Measurements from ENCODE around the gene UBP1.

Gene UBP1

GRCh38 chr3:33438881-33439545 lies 1.2 kb downstream of the UBP1 start:
- TF ChIP-seq, protein P1, sequence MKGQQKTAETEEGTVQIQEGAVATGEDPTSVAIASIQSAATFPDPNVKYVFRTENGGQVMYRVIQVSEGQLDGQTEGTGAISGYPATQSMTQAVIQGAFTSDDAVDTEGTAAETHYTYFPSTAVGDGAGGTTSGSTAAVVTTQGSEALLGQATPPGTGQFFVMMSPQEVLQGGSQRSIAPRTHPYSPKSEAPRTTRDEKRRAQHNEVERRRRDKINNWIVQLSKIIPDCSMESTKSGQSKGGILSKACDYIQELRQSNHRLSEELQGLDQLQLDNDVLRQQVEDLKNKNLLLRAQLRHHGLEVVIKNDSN (IDR thresholded peaks at IDR 0.05), result no peak
- TF ChIP-seq, protein P2, sequence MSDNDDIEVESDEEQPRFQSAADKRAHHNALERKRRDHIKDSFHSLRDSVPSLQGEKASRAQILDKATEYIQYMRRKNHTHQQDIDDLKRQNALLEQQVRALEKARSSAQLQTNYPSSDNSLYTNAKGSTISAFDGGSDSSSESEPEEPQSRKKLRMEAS (IDR thresholded peaks at IDR 0.05), result no peak
- TF ChIP-seq RAD21 (IDR thresholded peaks at IDR 0.05; ENCODE audit: low read depth) (no peak), EGR1 (IDR thresholded peaks at IDR 0.05) (no peak), TCF12 (IDR thresholded peaks at IDR 0.05; ENCODE audit: low read depth) (no peak), ZBTB7A (IDR thresholded peaks at IDR 0.05; ENCODE audit: low read depth) (no peak), YY1 (IDR thresholded peaks at IDR 0.05; ENCODE audit: low read depth) (no peak), FOXM1 (IDR thresholded peaks at IDR 0.05; ENCODE audit: borderline replicate concordance, low read depth) (no peak), CEBPB (IDR thresholded peaks at IDR 0.05) (no peak)
- TF ChIP-seq, protein P3, sequence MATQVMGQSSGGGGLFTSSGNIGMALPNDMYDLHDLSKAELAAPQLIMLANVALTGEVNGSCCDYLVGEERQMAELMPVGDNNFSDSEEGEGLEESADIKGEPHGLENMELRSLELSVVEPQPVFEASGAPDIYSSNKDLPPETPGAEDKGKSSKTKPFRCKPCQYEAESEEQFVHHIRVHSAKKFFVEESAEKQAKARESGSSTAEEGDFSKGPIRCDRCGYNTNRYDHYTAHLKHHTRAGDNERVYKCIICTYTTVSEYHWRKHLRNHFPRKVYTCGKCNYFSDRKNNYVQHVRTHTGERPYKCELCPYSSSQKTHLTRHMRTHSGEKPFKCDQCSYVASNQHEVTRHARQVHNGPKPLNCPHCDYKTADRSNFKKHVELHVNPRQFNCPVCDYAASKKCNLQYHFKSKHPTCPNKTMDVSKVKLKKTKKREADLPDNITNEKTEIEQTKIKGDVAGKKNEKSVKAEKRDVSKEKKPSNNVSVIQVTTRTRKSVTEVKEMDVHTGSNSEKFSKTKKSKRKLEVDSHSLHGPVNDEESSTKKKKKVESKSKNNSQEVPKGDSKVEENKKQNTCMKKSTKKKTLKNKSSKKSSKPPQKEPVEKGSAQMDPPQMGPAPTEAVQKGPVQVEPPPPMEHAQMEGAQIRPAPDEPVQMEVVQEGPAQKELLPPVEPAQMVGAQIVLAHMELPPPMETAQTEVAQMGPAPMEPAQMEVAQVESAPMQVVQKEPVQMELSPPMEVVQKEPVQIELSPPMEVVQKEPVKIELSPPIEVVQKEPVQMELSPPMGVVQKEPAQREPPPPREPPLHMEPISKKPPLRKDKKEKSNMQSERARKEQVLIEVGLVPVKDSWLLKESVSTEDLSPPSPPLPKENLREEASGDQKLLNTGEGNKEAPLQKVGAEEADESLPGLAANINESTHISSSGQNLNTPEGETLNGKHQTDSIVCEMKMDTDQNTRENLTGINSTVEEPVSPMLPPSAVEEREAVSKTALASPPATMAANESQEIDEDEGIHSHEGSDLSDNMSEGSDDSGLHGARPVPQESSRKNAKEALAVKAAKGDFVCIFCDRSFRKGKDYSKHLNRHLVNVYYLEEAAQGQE (IDR thresholded peaks at IDR 0.05; ENCODE audit: low read depth), result no peak

DNA sequence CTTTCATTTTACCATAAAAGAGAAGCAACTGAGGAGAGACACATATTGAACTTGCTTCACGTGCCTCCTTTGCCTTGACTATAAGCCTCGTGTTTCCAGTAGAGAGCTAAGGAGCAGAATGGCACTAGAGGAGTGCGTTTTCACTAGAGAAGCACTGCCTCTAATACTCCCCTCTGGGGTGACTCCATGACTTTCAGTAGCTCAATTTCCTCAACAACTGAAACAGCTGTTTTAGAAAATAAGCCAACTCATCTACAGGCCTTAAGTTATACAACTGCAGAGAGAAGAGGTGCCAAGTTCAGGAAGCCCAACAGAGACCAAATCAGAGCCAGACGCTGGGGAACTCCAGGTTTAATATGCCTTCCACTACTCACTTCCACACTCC lies 1.9 kb downstream of the UBP1 start:
- TF ChIP-seq TAF1 (IDR thresholded peaks at IDR 0.05; ENCODE audit: low read depth) (no peak), FOXM1 (IDR thresholded peaks at IDR 0.05; ENCODE audit: borderline replicate concordance, low read depth) (no peak), RAD21 (IDR thresholded peaks at IDR 0.05; ENCODE audit: low read depth) (no peak), YY1 (IDR thresholded peaks at IDR 0.05; ENCODE audit: low read depth) (no peak), ZBTB7A (IDR thresholded peaks at IDR 0.05; ENCODE audit: low read depth) (no peak), CREB1 (IDR thresholded peaks at IDR 0.05; ENCODE audit: low read depth) (no peak), NFIC (IDR thresholded peaks at IDR 0.05) (no peak), TCF12 (IDR thresholded peaks at IDR 0.05; ENCODE audit: low read depth) (no peak), CEBPB (IDR thresholded peaks at IDR 0.05) (no peak), EGR1 (IDR thresholded peaks at IDR 0.05) (no peak), TEAD4 (IDR thresholded peaks at IDR 0.05) (no peak), EP300 (IDR thresholded peaks at IDR 0.05; ENCODE audit: borderline replicate concordance) (no peak)
- TF ChIP-seq, protein P1 (IDR thresholded peaks at IDR 0.05), result no peak
- TF ChIP-seq, protein P3 (IDR thresholded peaks at IDR 0.05; ENCODE audit: low read depth), result no peak
- TF ChIP-seq, protein P2 (IDR thresholded peaks at IDR 0.05), result no peak

- TF ChIP-seq TEAD4 (IDR thresholded peaks at IDR 0.05) (no peak), YY1 (IDR thresholded peaks at IDR 0.05; ENCODE audit: low read depth) (no peak), EGR1 (IDR thresholded peaks at IDR 0.05) (no peak), RAD21 (IDR thresholded peaks at IDR 0.05; ENCODE audit: low read depth) (no peak), NFIC (IDR thresholded peaks at IDR 0.05) (no peak), ZBTB7A (IDR thresholded peaks at IDR 0.05; ENCODE audit: low read depth) (no peak), CEBPB (IDR thresholded peaks at IDR 0.05) (no peak), FOXM1 (IDR thresholded peaks at IDR 0.05; ENCODE audit: borderline replicate concordance, low read depth) (no peak), TAF1 (IDR thresholded peaks at IDR 0.05; ENCODE audit: low read depth) (no peak), EP300 (IDR thresholded peaks at IDR 0.05; ENCODE audit: borderline replicate concordance) (no peak), CREB1 (IDR thresholded peaks at IDR 0.05; ENCODE audit: low read depth) (no peak)
- TF ChIP-seq, protein P3 (IDR thresholded peaks at IDR 0.05; ENCODE audit: low read depth), result no peak
- TF ChIP-seq, protein P1 (IDR thresholded peaks at IDR 0.05), result no peak
- TF ChIP-seq, protein P2 (IDR thresholded peaks at IDR 0.05), result no peak
Measured at GRCh38 chr3:33437556-33438283, 2.5 kb downstream of the UBP1 start.

Measured in Ishikawa (cell line).